Endodermal cell (in vitro differentiated cells): Measurements from ENCODE around the gene EHD2. TPM values are rescaled to one million over a fixed set of nuclear protein-coding genes. Genes with fewer than 3 reads are reported as not detected.

Experiments
- DNase-seq: peaks from one replicate; pipeline ENCODE4 v3.0.0-alpha.2; 2017
- H3K27ac ChIP-seq: 2 replicates; pipeline ENCODE4 v1.5.1; 2013; ENCODE audit warnings: mild to moderate bottlenecking, low read depth, low read length, moderate library complexity
- H3K27me3 ChIP-seq: 2 replicates; pipeline ENCODE4 v1.6.1; 2013; ENCODE audit warnings: mild to moderate bottlenecking, low read length, moderate library complexity; ENCODE audit not compliant: insufficient read depth, control insufficient read depth, poor library complexity, severe bottlenecking
- H3K36me3 ChIP-seq: 2 replicates; pipeline ENCODE4 v1.7.0; 2013; ENCODE audit warnings: mild to moderate bottlenecking, low read length, moderate library complexity; ENCODE audit not compliant: control insufficient read depth, insufficient read depth
- H3K4me1 ChIP-seq: one replicate; pipeline ENCODE4 v1.7.0; 2013; ENCODE audit warnings: low read length; ENCODE audit not compliant: control insufficient read depth, insufficient read depth
- H3K4me3 ChIP-seq: 2 replicates; pipeline ENCODE4 v1.5.1; 2013; ENCODE audit warnings: mild to moderate bottlenecking, low read length, moderate library complexity
- H3K9ac ChIP-seq: 2 replicates; pipeline ENCODE4 v1.6.1; 2013; ENCODE audit warnings: mild to moderate bottlenecking, low read length, moderate library complexity; ENCODE audit not compliant: poor library complexity, severe bottlenecking; ENCODE audit errors: extremely low read depth
- H3K9me3 ChIP-seq: 2 replicates; pipeline ENCODE4 v1.6.1; 2013; ENCODE audit warnings: mild to moderate bottlenecking, low read length, moderate library complexity; ENCODE audit not compliant: control insufficient read depth
- H3K27ac Mint-ChIP-seq: 2 replicates; pipeline ENCODE4 v1.8.0; 2020; ENCODE audit warnings: mixed read lengths
- H3K27me3 Mint-ChIP-seq: 2 replicates; pipeline ENCODE4 v1.8.0; 2021; ENCODE audit warnings: mild to moderate bottlenecking, mixed read lengths; ENCODE audit not compliant: insufficient read depth
- H3K36me3 Mint-ChIP-seq: 2 replicates; pipeline ENCODE4 v1.8.0; 2020; ENCODE audit warnings: low read depth, mixed read lengths
- H3K4me1 Mint-ChIP-seq: 2 replicates; pipeline ENCODE4 v1.8.0; 2020; ENCODE audit warnings: mixed read lengths
- H3K4me3 Mint-ChIP-seq: 2 replicates; pipeline ENCODE4 v1.8.0; 2020; ENCODE audit warnings: mild to moderate bottlenecking, moderate library complexity, mixed read lengths
- H3K9me3 Mint-ChIP-seq: 2 replicates; pipeline ENCODE4 v1.8.0; 2020; ENCODE audit warnings: mild to moderate bottlenecking, mixed read lengths
- CTCF ChIP-seq: fragments of 200-600 bp; sonication (generic); conservative IDR thresholded peaks from 2 replicates; pipeline ENCODE4 v1.5.0; 2021; ENCODE audit warnings: antibody characterized with exemption, mild to moderate bottlenecking
- WGBS, 2 experiments: methylation state at CpG; one replicate each; pipeline versions ENCODE4 v1.1.5 to v1.1.7; 2013; ENCODE audit warnings: missing lambda C conversion rate in 2 of 2, mixed read lengths in 1 of 2; ENCODE audit not compliant: insufficient coverage in 1 of 2, insufficient read length in 1 of 2; 5-methylcytosine and 5-hydroxymethylcytosine counted together
- total RNA-seq, 2 donors: library from RNA; stranded (reverse); fragmentation: NEBNext Ultra II Directional in 1 of 2; extraction: Animal tissue kit (Norgen Biotek cat#: 25700) in 1 of 2; gene quantifications; 2 replicates in 1 of 2; 3 replicates in 1 of 2; pipeline ENCODE4 v1.2.1, GENCODE V29; 2021

EHD2 gene
- total RNA-seq, 2 donors from 2014 or later: 5.5 to 8.4 TPM

DNA sequence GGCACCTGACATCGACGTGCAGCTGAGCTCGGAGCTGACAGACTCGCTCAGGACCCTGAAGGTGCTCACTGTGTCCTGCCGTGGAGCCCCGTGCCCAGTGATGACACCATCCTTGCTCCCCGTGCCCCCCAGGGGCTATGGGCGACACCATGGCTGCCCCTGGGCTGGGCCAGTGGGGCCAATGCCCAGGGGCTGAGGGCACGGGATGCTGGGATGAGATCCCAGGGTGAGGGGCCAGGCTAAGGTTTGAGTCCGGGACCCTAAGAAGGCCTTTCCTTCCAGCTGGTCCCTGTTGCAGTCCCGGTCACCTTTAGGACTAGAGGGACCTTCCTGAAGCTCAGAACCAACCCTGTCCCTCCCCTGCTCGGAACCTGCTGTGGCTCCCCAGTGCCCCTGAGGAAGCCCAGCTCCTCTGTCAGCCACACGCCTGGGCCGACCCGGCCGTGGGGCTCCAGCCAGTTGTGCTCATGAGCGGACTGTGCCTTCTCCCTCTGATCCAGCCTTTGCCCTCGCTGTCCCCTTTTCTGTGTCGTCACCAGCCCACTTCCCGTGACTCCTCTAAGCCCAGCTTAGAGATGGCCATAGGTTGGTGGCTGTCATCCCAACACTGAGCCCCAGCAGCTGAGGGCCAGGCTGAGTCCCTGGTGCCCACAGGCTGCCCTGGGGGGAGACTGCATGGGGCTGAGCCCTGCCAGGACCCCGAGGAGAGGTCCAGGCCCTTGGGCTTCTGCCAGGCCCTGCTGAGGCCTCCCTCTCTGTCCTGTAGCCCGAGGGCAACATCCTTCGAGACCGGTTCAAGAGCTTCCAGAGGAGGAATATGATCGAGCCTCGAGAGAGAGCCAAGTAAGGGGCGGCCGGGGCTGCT lies 42.8 kb downstream of the EHD2 start:
- Mint-ChIP-seq H3K4me3 (no peak overlapping the region), H3K27me3 (no peaks in the 10 kb centered on the region), H3K4me1 (no peaks in the 10 kb centered on the region), H3K27ac (no peak overlapping the region), H3K36me3 (peaks cover 69% of the 10 kb centered on the region), H3K9me3 (peaks cover 2% of the 10 kb centered on the region)
- H3K36me3 ChIP-seq: peaks cover 62% of the 10 kb centered on the region
- H3K27ac ChIP-seq: no peak overlapping the region
- DNase-seq: no peak
- no peaks in the 10 kb centered on the region for H3K27me3 ChIP-seq
- WGBS, 2 experiments: 95 to 96% methylated on average over 27 to 28 of the region's 28 CpGs
- TF ChIP-seq CTCF: no peak
- no peak overlapping the region for H3K4me3 ChIP-seq
- H3K9me3 ChIP-seq: no peaks in the 10 kb centered on the region
- H3K4me1 ChIP-seq: no peaks in the 10 kb centered on the region
- H3K9ac ChIP-seq: no peak overlapping the region

GRCh38 chr19:47756627-47756929 lies 43.4 kb downstream of the EHD2 start:
- H3K27ac ChIP-seq: no peak overlapping the region
- H3K9me3 ChIP-seq: no peaks in the 10 kb centered on the region
- no peak overlapping the region for H3K4me3 ChIP-seq
- H3K27me3 Mint-ChIP-seq: no peaks in the 10 kb centered on the region
- no peaks in the 10 kb centered on the region for H3K27me3 ChIP-seq
- H3K4me3 Mint-ChIP-seq: no peak overlapping the region
- peaks cover 56% of the 10 kb centered on the region for H3K36me3 ChIP-seq
- H3K4me1 ChIP-seq: no peaks in the 10 kb centered on the region
- no peak for TF ChIP-seq CTCF
- H3K9ac ChIP-seq: no peak overlapping the region
- DNase-seq: no peak
- peaks cover 63% of the 10 kb centered on the region for H3K36me3 Mint-ChIP-seq
- WGBS, 2 experiments: 98% methylated on average over 7 to 12 of the region's 12 CpGs
- no peaks in the 10 kb centered on the region for H3K4me1 Mint-ChIP-seq
- no peak overlapping the region for H3K27ac Mint-ChIP-seq
- H3K9me3 Mint-ChIP-seq: peaks cover 2% of the 10 kb centered on the region

DNA sequence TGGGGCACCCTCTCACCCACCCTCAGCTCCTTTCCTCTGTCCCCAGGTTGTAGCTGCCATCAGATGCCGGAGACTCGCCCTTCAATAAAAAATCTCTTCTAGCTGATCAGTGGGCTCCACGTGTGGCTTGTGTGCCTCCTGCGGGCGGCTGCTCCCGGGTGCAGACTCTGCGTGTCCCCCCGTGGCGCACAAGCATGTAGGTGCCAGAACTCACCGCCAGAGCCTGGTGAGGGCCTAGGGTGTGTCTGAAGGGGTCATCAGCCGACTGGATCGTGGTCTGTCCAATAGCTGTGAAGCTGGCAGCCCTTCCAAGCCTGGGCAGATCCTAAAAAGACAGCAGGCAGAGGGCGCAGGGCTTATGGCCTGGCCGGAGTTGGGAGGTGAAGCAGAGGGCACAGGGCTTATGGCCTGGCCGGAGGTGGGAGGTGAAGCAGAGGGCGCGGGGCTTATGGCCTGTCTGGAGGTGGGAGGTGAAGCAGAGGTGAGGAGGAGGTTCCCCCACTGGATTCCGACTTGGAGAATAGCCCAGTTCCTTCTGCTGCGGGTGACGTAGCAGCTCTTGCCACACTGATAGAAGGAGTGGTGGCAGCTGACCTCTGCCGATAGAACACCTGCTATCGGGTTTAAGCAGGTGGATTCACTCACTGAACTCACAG lies 43.9 kb downstream of the EHD2 start:
- no peaks in the 10 kb centered on the region for H3K27me3 Mint-ChIP-seq
- no peak for DNase-seq
- no peak overlapping the region for H3K4me3 Mint-ChIP-seq
- peaks cover 53% of the 10 kb centered on the region for H3K36me3 ChIP-seq
- H3K27ac ChIP-seq: no peak overlapping the region
- H3K27ac Mint-ChIP-seq: no peak overlapping the region
- peaks cover 61% of the 10 kb centered on the region for H3K36me3 Mint-ChIP-seq
- H3K4me3 ChIP-seq: no peak overlapping the region
- 93 to 97% methylated on average over 13 to 22 of the region's 22 CpGs for WGBS, 2 experiments
- no peak for TF ChIP-seq CTCF
- no peaks in the 10 kb centered on the region for H3K9me3 ChIP-seq
- peaks cover 2% of the 10 kb centered on the region for H3K9me3 Mint-ChIP-seq
- no peak overlapping the region for H3K9ac ChIP-seq
- H3K4me1 ChIP-seq: no peaks in the 10 kb centered on the region
- no peaks in the 10 kb centered on the region for H3K27me3 ChIP-seq
- no peaks in the 10 kb centered on the region for H3K4me1 Mint-ChIP-seq
